AG04450 (cell line): ENCODE data around the gene TTC9. TPM values are rescaled to one million over a fixed set of nuclear protein-coding genes. Genes with fewer than 3 reads are reported as not detected.

Experiments
- CTCF ChIA-PET: fragments of 300-600, 350-600 bp; formaldehyde crosslinking; extraction: SDS; loops from one replicate; lab custom pipeline; 2022; ENCODE audit warnings: antibody characterized with exemption, inconsistent platforms; lab: Charles Lee
- POLR2A ChIA-PET: fragments of 350-600 bp; formaldehyde crosslinking; extraction: SDS; loops from one replicate; lab custom pipeline; 2021; ENCODE audit warnings: antibody characterized with exemption, inconsistent platforms; lab: Yijun Ruan, JAX
- DNase-seq: peaks from one replicate; pipeline ENCODE4 v3.0.0-alpha.2; 2011; ENCODE audit warnings: low read depth, low spot score
- H3K27ac ChIP-seq: one replicate; pipeline ENCODE4 v1.5.1; 2012; ENCODE audit warnings: low read depth, low read length, control low read depth
- H3K27me3 ChIP-seq: one replicate; pipeline ENCODE4 v1.6.0; 2012; ENCODE audit warnings: low read length; ENCODE audit not compliant: control insufficient read depth, insufficient read depth
- H3K4me3 ChIP-seq: 2 replicates; pipeline ENCODE4 v1.5.1; 2011; ENCODE audit warnings: mild to moderate bottlenecking, low read depth, low read length, control low read depth
- H3K9me3 ChIP-seq: 2 replicates; pipeline ENCODE4 v1.5.1; 2012; ENCODE audit warnings: low read length; ENCODE audit not compliant: control insufficient read depth, insufficient read depth
- polyA minus RNA-seq: library from RNA; depleted of rRNA, polyadenylated mRNA; stranded (reverse); fragments of >200 nt; gene quantifications from 2 replicates; pipeline ENCODE4 v1.2.3, GENCODE V29; 2011; rRNA and poly(A)+ RNA removed
- polyA plus RNA-seq: library from polyadenylated mRNA; depleted of rRNA; stranded (reverse); fragments of >200 nt; gene quantifications from 2 replicates; pipeline ENCODE4 v1.2.3, GENCODE V29; 2011; rRNA removed
- TF ChIP-seq, protein P1 (sequence below): IDR thresholded peaks from 2 replicates; pipeline ENCODE4 v1.5.1; 2011; ENCODE audit warnings: low read depth, low read length, control low read depth, inconsistent platforms

Gene TTC9
- polyA plus RNA-seq (0.02 and 0.04 TPM in 2 replicates), polyA minus RNA-seq (0.04 TPM in 1 of 2 replicates, not detected in the other)

DNA sequence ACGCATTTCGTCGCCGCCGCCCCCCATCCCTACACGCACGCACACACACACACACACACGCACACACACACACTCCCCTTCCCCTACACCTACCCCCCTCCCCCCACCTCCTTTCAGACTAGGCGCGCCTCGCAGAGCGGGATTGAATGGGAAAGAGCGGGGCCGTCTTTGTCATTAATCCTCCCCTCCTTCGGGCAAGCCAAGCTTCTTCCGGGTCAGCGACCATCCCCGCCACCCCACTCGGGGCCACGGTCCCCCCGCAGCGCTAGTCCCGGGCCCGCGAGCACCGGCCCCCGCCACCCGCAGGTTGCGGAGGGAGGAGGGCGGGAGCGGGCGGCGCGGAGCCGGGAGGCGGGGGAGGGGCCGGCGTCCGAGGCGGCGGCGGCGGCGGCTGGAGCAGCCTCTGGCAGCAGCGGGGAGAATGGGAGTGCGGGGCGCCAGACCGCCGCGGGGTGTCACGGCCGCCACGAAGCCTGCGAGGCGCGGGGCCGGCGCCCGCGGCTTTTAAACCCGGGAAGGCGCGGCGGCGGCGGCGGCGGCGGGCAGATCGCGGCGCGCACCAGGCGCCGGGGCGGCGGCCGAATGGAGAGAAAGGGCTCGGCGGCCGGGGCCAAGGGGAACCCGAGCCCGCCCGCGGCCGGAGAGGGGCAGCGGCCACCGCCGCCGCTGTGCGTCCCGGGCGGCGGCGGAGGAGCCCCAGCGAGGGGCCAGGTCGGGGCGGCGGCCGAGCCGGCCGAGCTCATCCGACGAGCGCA, at the start of gene TTC9:
Gene TTC9 (plus strand): TSS at position 369 of the 755 bp plus-strand sequence. CDS start 214 bp downstream, at position 583.
- CTCF ChIA-PET, result interaction anchor here (0.6 kb wide), 1 partner anchor 16 kb away, joined by 3 read pairs; no protein-coding TSS in a partner anchor

DNA sequence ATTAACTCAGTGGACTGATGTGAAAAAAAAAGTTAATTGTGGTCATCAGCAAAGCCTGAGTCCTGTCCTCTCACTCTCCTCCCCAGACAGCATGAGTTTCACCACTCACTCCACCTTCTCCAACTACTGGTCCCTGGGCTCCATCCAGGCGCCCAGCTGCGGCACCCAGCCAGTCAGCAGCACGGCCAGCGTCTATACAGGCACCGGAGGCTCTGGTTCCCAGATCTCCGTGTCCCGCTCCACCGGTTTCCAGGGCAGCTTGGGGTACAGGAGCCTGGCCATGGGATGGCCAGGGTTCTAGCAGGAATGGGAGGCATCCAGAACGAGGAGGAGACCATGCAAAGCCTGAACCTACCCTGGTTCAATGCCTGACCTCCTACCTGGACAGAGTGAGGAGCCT, 47.3 kb upstream of the TTC9 start:
- TF ChIP-seq, protein P1, sequence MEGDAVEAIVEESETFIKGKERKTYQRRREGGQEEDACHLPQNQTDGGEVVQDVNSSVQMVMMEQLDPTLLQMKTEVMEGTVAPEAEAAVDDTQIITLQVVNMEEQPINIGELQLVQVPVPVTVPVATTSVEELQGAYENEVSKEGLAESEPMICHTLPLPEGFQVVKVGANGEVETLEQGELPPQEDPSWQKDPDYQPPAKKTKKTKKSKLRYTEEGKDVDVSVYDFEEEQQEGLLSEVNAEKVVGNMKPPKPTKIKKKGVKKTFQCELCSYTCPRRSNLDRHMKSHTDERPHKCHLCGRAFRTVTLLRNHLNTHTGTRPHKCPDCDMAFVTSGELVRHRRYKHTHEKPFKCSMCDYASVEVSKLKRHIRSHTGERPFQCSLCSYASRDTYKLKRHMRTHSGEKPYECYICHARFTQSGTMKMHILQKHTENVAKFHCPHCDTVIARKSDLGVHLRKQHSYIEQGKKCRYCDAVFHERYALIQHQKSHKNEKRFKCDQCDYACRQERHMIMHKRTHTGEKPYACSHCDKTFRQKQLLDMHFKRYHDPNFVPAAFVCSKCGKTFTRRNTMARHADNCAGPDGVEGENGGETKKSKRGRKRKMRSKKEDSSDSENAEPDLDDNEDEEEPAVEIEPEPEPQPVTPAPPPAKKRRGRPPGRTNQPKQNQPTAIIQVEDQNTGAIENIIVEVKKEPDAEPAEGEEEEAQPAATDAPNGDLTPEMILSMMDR, result no peak
- H3K4me3 ChIP-seq, result no peak overlapping the region
- no peaks in the 10 kb centered on the region for H3K9me3 ChIP-seq
- DNase-seq, result no peak
- H3K27me3 ChIP-seq, result no peaks in the 10 kb centered on the region
- ChIA-PET POLR2A (no interaction called here), CTCF (no interaction called here)
- H3K27ac ChIP-seq, result no peak overlapping the region

More for the DNA sequence above, at the start of gene TTC9:
- Histone ChIP-seq H3K4me3 (peak within 1 kb of the TSS; percentile 59), H3K27ac (no peak within 1 kb of the TSS), H3K9me3 (no peaks in the 10 kb centered on the region), H3K27me3 (peaks cover 56% of the 10 kb centered on the region)
- POLR2A ChIA-PET, result no interaction called here
- DNase-seq, result no peak
- TF ChIP-seq, protein P1, result no peak

DNA sequence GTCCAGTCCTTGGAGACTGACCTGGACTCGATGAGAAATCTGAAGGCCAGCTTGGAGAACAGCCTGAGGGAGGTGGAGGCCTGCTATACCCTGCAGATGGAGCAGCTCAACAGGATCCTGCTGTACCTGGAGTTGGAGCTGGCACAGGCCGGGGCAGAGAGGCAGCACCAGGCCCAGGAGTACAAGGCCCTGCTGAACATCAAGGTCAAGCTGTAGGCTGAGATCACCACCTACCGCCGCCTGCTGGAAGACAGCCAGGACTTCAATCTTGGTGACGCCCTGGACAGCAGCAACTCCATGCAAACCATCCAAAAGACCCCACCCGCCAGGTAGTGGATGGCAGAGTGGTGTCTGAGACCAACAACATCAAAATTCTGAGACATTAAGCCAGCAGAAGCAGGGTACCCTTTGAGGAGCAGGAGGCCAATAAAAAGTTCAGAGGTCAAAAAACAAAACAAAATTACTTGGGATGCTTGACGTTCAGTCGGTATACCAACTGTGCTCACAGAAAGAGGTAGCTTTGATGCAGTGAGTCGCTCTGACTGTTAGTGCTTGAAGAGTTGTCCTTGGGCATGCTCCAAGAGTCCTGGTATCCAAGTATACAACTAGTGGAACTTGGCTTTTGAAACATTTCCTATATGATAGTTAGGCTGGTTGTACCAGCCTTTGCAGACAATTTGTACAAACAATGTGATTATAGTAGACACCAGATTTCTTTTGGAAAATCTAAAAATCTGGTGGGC, 46.1 kb upstream of the TTC9 start:
- no peak overlapping the region for H3K4me3 ChIP-seq
- no peak for DNase-seq
- ChIA-PET CTCF (interaction anchor here (0.6 kb wide), 1 partner anchor 9 kb away, joined by 3 read pairs; no protein-coding TSS in a partner anchor), POLR2A (no interaction called here)
- TF ChIP-seq, protein P1, result no peak
- H3K27me3 ChIP-seq, result no peaks in the 10 kb centered on the region
- H3K9me3 ChIP-seq, result no peaks in the 10 kb centered on the region
- no peak overlapping the region for H3K27ac ChIP-seq

DNA sequence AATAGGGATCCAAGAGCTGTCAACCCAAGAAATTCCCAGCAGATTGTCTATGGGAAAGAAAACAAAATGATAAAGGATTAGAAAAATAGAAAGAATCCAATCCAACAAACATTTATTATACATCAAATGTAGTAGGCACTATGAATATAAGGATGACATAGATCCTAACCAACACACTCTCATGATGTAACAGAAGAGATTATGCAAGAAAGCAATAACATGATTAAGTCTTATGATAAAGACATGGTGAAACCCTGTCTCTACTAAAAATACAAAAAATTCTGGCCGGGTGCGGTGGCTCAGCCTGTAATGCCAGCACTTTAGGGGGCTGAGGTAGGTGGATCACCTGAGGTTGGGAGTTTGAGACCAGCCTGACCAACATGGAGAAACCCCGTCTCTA, 44.0 kb upstream of the TTC9 start:
- Histone ChIP-seq H3K9me3 (no peaks in the 10 kb centered on the region), H3K27me3 (no peaks in the 10 kb centered on the region), H3K4me3 (no peak overlapping the region), H3K27ac (no peak overlapping the region)
- CTCF ChIA-PET, result no interaction called here
- no peak for DNase-seq
- POLR2A ChIA-PET, result no interaction called here
- TF ChIP-seq, protein P1, result no peak
